ENCODE measurements around the gene ZNF681. TPM values are rescaled to one million over a fixed set of nuclear protein-coding genes. Genes with fewer than 3 reads are reported as not detected.

Gene ZNF681
- polyA plus RNA-seq, 1 of the 3 experiments (the other 2 are of a cell fraction) = 0.38 TPM

DNA sequence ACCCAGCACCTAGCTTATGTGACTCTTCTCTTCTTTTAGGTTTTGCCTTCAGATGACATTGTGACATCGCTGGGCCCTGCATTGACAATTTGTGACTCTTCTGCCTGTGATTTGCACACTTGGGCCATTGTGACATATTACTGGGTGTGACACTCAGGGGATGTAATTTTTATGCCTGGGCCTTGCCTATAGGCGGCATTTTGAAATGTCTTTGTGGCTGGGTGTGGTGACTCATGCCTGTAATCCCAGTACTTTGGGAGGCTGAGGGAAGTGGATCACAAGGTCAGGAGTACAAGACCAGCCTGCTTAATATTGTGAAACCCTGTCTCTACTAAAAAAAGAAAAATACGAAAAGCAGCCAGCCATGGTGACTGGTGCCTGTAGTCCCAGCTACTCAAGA, 28.4 kb upstream of the ZNF681 start:
- Histone ChIP-seq H3K9ac (no peak overlapping the region), H3K9me3 (no peaks in the 10 kb centered on the region), H3K4me2 (no peak overlapping the region), H3K27me3 (ENCODE audit: insufficient read depth) (no peaks in the 10 kb centered on the region), H2AFZ (ENCODE audit: low read depth) (no peak overlapping the region), H3K36me3 (replicated peaks in 1 of 2; ENCODE audit: control insufficient read depth in 1 of 2, insufficient read depth in 2 of 2, low read length in 1 of 2) (peaks cover 0 to 3% of the 10 kb centered on the region in 2 experiments), H4K20me1 (ENCODE audit: insufficient read depth) (no peaks in the 10 kb centered on the region), H3K27ac (ENCODE audit: low read depth in 2 of 2, low read length in 1 of 2) (no peak overlapping the region), H3K9me2 (no peaks in the 10 kb centered on the region), H3K79me2 (ENCODE audit: insufficient read depth) (no peaks in the 10 kb centered on the region), H3K4me3 (ENCODE audit: low read depth in 2 of 2, low read length in 1 of 2) (no peak overlapping the region), H3K4me1 (ENCODE audit: control insufficient read depth in 1 of 2, insufficient read depth in 2 of 2, low read depth in 1 of 2, low read length in 1 of 2) (no peaks in the 10 kb centered on the region; a peak in 1 of 4 replicates), H3F3A (replicated peaks; ENCODE audit: insufficient read depth) (no peaks in the 10 kb centered on the region)
- 83% methylated on average over 3 of the region's 3 CpGs for WGBS (ENCODE audit: low lambda C conversion rate)
- TF ChIP-seq, protein P1, sequence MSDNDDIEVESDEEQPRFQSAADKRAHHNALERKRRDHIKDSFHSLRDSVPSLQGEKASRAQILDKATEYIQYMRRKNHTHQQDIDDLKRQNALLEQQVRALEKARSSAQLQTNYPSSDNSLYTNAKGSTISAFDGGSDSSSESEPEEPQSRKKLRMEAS (IDR thresholded peaks at IDR 0.05; ENCODE audit: low read depth) = no peak
- TF ChIP-seq, protein P2, sequence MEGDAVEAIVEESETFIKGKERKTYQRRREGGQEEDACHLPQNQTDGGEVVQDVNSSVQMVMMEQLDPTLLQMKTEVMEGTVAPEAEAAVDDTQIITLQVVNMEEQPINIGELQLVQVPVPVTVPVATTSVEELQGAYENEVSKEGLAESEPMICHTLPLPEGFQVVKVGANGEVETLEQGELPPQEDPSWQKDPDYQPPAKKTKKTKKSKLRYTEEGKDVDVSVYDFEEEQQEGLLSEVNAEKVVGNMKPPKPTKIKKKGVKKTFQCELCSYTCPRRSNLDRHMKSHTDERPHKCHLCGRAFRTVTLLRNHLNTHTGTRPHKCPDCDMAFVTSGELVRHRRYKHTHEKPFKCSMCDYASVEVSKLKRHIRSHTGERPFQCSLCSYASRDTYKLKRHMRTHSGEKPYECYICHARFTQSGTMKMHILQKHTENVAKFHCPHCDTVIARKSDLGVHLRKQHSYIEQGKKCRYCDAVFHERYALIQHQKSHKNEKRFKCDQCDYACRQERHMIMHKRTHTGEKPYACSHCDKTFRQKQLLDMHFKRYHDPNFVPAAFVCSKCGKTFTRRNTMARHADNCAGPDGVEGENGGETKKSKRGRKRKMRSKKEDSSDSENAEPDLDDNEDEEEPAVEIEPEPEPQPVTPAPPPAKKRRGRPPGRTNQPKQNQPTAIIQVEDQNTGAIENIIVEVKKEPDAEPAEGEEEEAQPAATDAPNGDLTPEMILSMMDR (IDR thresholded peaks at IDR 0.05) = no peak
- TF ChIP-seq, protein P3, sequence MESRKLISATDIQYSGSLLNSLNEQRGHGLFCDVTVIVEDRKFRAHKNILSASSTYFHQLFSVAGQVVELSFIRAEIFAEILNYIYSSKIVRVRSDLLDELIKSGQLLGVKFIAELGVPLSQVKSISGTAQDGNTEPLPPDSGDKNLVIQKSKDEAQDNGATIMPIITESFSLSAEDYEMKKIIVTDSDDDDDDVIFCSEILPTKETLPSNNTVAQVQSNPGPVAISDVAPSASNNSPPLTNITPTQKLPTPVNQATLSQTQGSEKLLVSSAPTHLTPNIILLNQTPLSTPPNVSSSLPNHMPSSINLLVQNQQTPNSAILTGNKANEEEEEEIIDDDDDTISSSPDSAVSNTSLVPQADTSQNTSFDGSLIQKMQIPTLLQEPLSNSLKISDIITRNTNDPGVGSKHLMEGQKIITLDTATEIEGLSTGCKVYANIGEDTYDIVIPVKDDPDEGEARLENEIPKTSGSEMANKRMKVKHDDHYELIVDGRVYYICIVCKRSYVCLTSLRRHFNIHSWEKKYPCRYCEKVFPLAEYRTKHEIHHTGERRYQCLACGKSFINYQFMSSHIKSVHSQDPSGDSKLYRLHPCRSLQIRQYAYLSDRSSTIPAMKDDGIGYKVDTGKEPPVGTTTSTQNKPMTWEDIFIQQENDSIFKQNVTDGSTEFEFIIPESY (IDR thresholded peaks at IDR 0.05; ENCODE audit: borderline replicate concordance, low read depth) = no peak
- no peak for TF ChIP-seq NRF1 (IDR thresholded peaks at IDR 0.05; ENCODE audit: low read depth, low read length)
- no peak for TF ChIP-seq TCF12 (IDR thresholded peaks at IDR 0.05)
- TF ChIP-seq FOXJ3 (CRISPR knock-in tag; IDR thresholded peaks at IDR 0.05) = no peak
- TF ChIP-seq FOSL2 (IDR thresholded peaks at IDR 0.05; ENCODE audit: borderline replicate concordance, low read depth) = no peak
- no peak for TF ChIP-seq GATA2 (CRISPR knock-in tag; IDR thresholded peaks at IDR 0.05)
- TF ChIP-seq EP300 (IDR thresholded peaks at IDR 0.05; ENCODE audit: borderline replicate concordance in 1 of 2, low read depth in 1 of 2, low read length in 1 of 2) = no peak
- no peak for TF ChIP-seq NFIC (IDR thresholded peaks at IDR 0.05; ENCODE audit: borderline replicate concordance)
- TF ChIP-seq, protein P4, sequence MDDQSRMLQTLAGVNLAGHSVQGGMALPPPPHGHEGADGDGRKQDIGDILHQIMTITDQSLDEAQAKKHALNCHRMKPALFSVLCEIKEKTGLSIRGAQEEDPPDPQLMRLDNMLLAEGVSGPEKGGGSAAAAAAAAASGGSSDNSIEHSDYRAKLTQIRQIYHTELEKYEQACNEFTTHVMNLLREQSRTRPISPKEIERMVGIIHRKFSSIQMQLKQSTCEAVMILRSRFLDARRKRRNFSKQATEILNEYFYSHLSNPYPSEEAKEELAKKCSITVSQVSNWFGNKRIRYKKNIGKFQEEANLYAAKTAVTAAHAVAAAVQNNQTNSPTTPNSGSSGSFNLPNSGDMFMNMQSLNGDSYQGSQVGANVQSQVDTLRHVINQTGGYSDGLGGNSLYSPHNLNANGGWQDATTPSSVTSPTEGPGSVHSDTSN (IDR thresholded peaks at IDR 0.05) = no peak
- TF ChIP-seq, protein P5, sequence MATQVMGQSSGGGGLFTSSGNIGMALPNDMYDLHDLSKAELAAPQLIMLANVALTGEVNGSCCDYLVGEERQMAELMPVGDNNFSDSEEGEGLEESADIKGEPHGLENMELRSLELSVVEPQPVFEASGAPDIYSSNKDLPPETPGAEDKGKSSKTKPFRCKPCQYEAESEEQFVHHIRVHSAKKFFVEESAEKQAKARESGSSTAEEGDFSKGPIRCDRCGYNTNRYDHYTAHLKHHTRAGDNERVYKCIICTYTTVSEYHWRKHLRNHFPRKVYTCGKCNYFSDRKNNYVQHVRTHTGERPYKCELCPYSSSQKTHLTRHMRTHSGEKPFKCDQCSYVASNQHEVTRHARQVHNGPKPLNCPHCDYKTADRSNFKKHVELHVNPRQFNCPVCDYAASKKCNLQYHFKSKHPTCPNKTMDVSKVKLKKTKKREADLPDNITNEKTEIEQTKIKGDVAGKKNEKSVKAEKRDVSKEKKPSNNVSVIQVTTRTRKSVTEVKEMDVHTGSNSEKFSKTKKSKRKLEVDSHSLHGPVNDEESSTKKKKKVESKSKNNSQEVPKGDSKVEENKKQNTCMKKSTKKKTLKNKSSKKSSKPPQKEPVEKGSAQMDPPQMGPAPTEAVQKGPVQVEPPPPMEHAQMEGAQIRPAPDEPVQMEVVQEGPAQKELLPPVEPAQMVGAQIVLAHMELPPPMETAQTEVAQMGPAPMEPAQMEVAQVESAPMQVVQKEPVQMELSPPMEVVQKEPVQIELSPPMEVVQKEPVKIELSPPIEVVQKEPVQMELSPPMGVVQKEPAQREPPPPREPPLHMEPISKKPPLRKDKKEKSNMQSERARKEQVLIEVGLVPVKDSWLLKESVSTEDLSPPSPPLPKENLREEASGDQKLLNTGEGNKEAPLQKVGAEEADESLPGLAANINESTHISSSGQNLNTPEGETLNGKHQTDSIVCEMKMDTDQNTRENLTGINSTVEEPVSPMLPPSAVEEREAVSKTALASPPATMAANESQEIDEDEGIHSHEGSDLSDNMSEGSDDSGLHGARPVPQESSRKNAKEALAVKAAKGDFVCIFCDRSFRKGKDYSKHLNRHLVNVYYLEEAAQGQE (IDR thresholded peaks at IDR 0.05; ENCODE audit: low read depth, low read length) = no peak
- TF ChIP-seq, protein P6, sequence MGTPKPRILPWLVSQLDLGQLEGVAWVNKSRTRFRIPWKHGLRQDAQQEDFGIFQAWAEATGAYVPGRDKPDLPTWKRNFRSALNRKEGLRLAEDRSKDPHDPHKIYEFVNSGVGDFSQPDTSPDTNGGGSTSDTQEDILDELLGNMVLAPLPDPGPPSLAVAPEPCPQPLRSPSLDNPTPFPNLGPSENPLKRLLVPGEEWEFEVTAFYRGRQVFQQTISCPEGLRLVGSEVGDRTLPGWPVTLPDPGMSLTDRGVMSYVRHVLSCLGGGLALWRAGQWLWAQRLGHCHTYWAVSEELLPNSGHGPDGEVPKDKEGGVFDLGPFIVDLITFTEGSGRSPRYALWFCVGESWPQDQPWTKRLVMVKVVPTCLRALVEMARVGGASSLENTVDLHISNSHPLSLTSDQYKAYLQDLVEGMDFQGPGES (IDR thresholded peaks at IDR 0.05; ENCODE audit: low read depth, low read length) = no peak
- no peak for TF ChIP-seq ELF1 (IDR thresholded peaks at IDR 0.05)
- TF ChIP-seq TEAD4 (IDR thresholded peaks at IDR 0.05; ENCODE audit: borderline replicate concordance, insufficient read depth) = no peak
- no peak for TF ChIP-seq RFX5 (IDR thresholded peaks at IDR 0.05; ENCODE audit: low read length)
- TF ChIP-seq GABPA (IDR thresholded peaks at IDR 0.05; ENCODE audit: low read depth) = no peak
- no peak for TF ChIP-seq RCOR1 (IDR thresholded peaks at IDR 0.05; ENCODE audit: low read length)
- POLR2A ChIA-PET = no interaction called here
- DNase-seq = no peak
- CTCF ChIA-PET = no interaction called here

All from SK-N-SH (cell line).